ENCODE data around the gene RNF157. TPM values are rescaled to one million over a fixed set of nuclear protein-coding genes. Genes with fewer than 3 reads are reported as not detected.

Gene RNF157
- polyA plus RNA-seq, 2 of the 4 experiments (the other 2 are of a cell fraction) = 7.2 to 8.5 TPM

DNA sequence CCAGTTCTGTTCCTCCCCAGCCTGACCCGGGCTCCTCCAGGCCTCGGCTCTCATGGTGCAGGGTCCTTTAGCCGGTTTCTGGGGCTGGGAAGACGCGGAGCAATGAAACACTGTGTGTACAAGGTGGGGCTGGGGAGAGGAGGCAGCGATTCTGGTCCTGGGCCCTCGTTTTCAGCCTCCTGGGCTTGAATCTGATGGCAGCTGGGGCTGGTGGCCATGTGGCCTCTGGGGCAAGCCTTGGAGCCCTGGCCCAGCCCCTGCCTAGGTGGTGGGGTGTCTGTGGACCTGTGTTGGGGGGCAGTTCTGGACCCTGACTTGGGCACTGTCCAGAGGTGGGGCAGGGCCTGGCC lies 103.3 kb downstream of the RNF157 start:
- FAIRE-seq = no peak
- no peak overlapping the region for H3K4me3 ChIP-seq
- peak overlapping the region in 1 of 2 experiments; percentile 84; a peak in 3 of 6 replicates for H3K27ac ChIP-seq
- no peak for TF ChIP-seq RCOR1 (IDR thresholded peaks at IDR 0.05; ENCODE audit: low read depth, low read length)
- no peak for TF ChIP-seq EP300 (IDR thresholded peaks at IDR 0.05)
- no peak for TF ChIP-seq RNF2 (IDR thresholded peaks at IDR 0.05; ENCODE audit: borderline replicate concordance, low read depth)
- 80% methylated on average over 7 of the region's 7 CpGs for WGBS (ENCODE audit: missing lambda C conversion rate)
- no peak for ATAC-seq
- H3K9me3 ChIP-seq = no peaks in the 10 kb centered on the region
- H3K4me2 ChIP-seq = no peak overlapping the region
- no peak for DNase-seq (ENCODE audit: low read depth in 1 of 2, low spot score in 1 of 2)
- peaks cover 49% of the 10 kb centered on the region for H3K4me1 ChIP-seq
- POLR2A ChIA-PET = no interaction called here
- CTCF ChIA-PET = interaction anchor here (1.7 to 38.7 kb wide), 4 partner anchors 14 to 139 kb away, joined by 5 to 755 read pairs (median 24); no protein-coding TSS in a partner anchor

DNA sequence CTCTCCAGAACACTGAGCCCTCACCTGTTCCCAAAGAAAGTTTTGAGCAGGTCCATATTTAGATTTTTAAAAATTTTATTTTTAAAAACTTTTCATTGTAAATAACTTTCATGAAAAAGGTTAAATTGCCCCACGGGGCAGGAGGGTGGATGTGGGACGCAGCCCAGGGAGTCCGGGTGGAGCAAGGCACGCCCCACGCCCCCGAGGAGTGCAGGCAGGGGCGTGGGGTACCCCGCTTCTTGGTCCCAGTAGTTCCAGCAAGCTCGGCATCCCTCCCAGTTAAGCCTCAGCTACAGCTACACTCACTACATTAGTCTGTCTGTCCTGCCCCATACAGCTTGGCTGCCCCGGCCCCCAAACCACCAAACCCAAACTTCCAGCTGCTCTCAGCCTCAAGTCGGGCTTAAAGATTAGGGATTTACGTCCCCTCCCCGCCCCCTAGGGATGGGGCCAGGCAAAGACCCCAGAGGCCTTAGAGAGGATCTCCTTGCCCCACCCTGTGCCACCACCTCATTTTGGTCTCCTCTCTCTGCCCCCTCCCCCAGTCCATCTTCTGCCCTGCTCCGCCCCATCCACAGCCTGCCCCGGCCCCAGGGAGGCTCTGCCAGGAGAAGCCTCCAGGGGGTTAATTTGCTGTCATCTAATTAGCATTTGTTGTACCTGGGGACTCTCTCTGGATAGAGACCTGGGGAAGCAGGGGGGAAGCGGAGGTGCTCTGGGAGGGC lies 103.9 kb downstream of the RNF157 start:
- no peak for DNase-seq (ENCODE audit: low read depth in 1 of 2, low spot score in 1 of 2)
- H3K9me3 ChIP-seq = no peaks in the 10 kb centered on the region
- WGBS (ENCODE audit: missing lambda C conversion rate) = 79% methylated on average over 16 of the region's 16 CpGs
- H3K4me3 ChIP-seq = no peak overlapping the region
- no peak for ATAC-seq
- TF ChIP-seq ZFP36 (IDR thresholded peaks at IDR 0.05; ENCODE audit: borderline replicate concordance, partially characterized antibody) = no peak
- TF ChIP-seq CHD2 (IDR thresholded peaks at IDR 0.05; ENCODE audit: low read length, partially characterized antibody) = no peak
- no peak for TF ChIP-seq TFCP2L1 (CRISPR knock-in tag; IDR thresholded peaks at IDR 0.05)
- no peak for TF ChIP-seq HOXB5 (CRISPR knock-in tag; IDR thresholded peaks at IDR 0.05)
- ChIA-PET CTCF (interaction anchor here (1.7 to 38.7 kb wide), 3 partner anchors 13 to 139 kb away, joined by 5 to 755 read pairs (median 39); no protein-coding TSS in a partner anchor), POLR2A (no interaction called here)
- FAIRE-seq = no peak
- peaks cover 46% of the 10 kb centered on the region for H3K4me1 ChIP-seq
- peak overlapping the region in 1 of 2 experiments; percentile 84; a peak in 3 of 6 replicates for H3K27ac ChIP-seq
- no peak overlapping the region for H3K4me2 ChIP-seq

- FAIRE-seq (no peak), ATAC-seq (no peak), DNase-seq (ENCODE audit: low read depth in 1 of 2, low spot score in 1 of 2) (no peak)
- Histone ChIP-seq H3K4me1 (peaks cover 43% of the 10 kb centered on the region), H3K4me2 (no peak overlapping the region), H3K27ac (no peak overlapping the region), H3K9me3 (no peaks in the 10 kb centered on the region), H3K4me3 (no peak overlapping the region)
- ChIA-PET POLR2A (no interaction called here), CTCF (interaction anchor here (1.2 to 38.7 kb wide), 3 partner anchors 15 to 167 kb away, joined by 3 to 755 read pairs (median 39); no protein-coding TSS in a partner anchor)
- TF ChIP-seq NPAS2 (CRISPR knock-in tag; IDR thresholded peaks at IDR 0.05; ENCODE audit: borderline replicate concordance) (no peak), CEBPB (IDR thresholded peaks at IDR 0.05) (no peak), EP300 (IDR thresholded peaks at IDR 0.05) (no peak), BHLHE40 (IDR thresholded peaks at IDR 0.05; ENCODE audit: low read depth, low read length) (no peak), MYC (IDR thresholded peaks at IDR 0.05; ENCODE audit: borderline replicate concordance, low read length) (no peak), PHF8 (IDR thresholded peaks at IDR 0.05; ENCODE audit: borderline replicate concordance, low read depth) (no peak), RCOR1 (IDR thresholded peaks at IDR 0.05; ENCODE audit: low read depth, low read length) (no peak), JUNB (IDR thresholded peaks at IDR 0.05) (no peak), ZC3H11A (IDR thresholded peaks at IDR 0.05) (no peak), HOXB5 (CRISPR knock-in tag; IDR thresholded peaks at IDR 0.05) (no peak), KDM1A (IDR thresholded peaks at IDR 0.05; ENCODE audit: low read depth) (no peak)
- TF ChIP-seq, protein P1, sequence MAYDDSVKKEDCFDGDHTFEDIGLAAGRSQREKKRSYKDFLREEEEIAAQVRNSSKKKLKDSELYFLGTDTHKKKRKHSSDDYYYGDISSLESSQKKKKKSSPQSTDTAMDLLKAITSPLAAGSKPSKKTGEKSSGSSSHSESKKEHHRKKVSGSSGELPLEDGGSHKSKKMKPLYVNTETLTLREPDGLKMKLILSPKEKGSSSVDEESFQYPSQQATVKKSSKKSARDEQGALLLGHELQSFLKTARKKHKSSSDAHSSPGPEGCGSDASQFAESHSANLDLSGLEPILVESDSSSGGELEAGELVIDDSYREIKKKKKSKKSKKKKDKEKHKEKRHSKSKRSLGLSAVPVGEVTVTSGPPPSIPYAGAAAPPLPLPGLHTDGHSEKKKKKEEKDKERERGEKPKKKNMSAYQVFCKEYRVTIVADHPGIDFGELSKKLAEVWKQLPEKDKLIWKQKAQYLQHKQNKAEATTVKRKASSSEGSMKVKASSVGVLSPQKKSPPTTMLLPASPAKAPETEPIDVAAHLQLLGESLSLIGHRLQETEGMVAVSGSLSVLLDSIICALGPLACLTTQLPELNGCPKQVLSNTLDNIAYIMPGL (CRISPR knock-in tag; IDR thresholded peaks at IDR 0.05; ENCODE audit: borderline replicate concordance) = no peak
- 85% methylated on average over 6 of the region's 8 CpGs for WGBS (ENCODE audit: missing lambda C conversion rate)
Measured at GRCh38 chr17:76135810-76136188, 104.5 kb downstream of the RNF157 start.
